Stomach (tissue), 9 donors: ENCODE results near the gene RERE. TPM values are rescaled to one million over a fixed set of nuclear protein-coding genes. Genes with fewer than 3 reads are reported as not detected.

ENCODE experiments used
- DNase-seq, 2 donors: peaks; one replicate each; pipeline versions ENCODE4 v3.0.0 to v3.0.0-alpha.2; 2013 to 2019
- H3K27ac ChIP-seq, 5 donors: fragments of 200-600 bp in 4 of 5; sonication (generic) in 4 of 5; one replicate each; pipeline ENCODE4 v1.5.1; 2013 to 2019; ENCODE audit warnings: mild to moderate bottlenecking in 1 of 5, moderate library complexity in 1 of 5
- H3K27me3 ChIP-seq, 3 donors: fragments of 200-600 bp; sonication (generic); one replicate each; pipeline ENCODE4 v1.5.1; 2017 to 2019; ENCODE audit warnings: mixed run types in 1 of 3
- H3K36me3 ChIP-seq, 4 donors: fragments of 200-600 bp; sonication (generic); 1 replicate in 3 of 4; 2 replicates in 1 of 4; pipeline ENCODE4 v1.5.1; 2016 to 2019
- H3K4me1 ChIP-seq, 4 donors: fragments of 200-600 bp; sonication (generic); one replicate each; pipeline ENCODE4 v1.5.1; 2016 to 2019
- H3K4me3 ChIP-seq, 4 donors: fragments of 200-600 bp; sonication (generic) in 3 of 4; one replicate each; pipeline ENCODE4 v1.5.1; 2016 to 2019; ENCODE audit warnings: mild to moderate bottlenecking in 1 of 4
- H3K9me3 ChIP-seq, 4 donors: fragments of 200-600 bp; sonication (generic); one replicate each; pipeline ENCODE4 v1.5.1; 2016 to 2019
- EP300 ChIP-seq: sonication (generic); formaldehyde crosslinking; IDR thresholded peaks from one replicate; pipeline ENCODE4 v1.6.1; 2017; ENCODE audit warnings: antibody characterized with exemption
- POLR2A ChIP-seq, 4 donors: fragments of 450-650 bp; IDR thresholded peaks; one replicate each; pipeline ENCODE4 v1.6.1; 2016; ENCODE audit warnings: antibody characterized with exemption in 4 of 4, control low read depth in 2 of 4, mild to moderate bottlenecking in 1 of 4, moderate library complexity in 1 of 4
- POLR2AphosphoS5 ChIP-seq, 3 donors: sonication (generic); formaldehyde crosslinking; IDR thresholded peaks; one replicate each; pipeline ENCODE4 v1.6.1; 2016; ENCODE audit warnings: antibody characterized with exemption in 3 of 3
- WGBS, 5 donors: extraction: QIAGEN DNeasy Blood & Tissue Kit in 3 of 5; methylation state at CpG; one replicate each; pipeline versions ENCODE4 v1.1.5 to v1.1.7; 2013 to 2018; 5-methylcytosine and 5-hydroxymethylcytosine counted together
- intact Hi-C: fragments of 100-400 bp; cut with DNase I; formaldehyde crosslinking; loops from one replicate; pipeline ENCODE4 v1.15.1; 2023; ENCODE audit warnings: low total_unique reads
- polyA plus RNA-seq, 3 donors: library from polyadenylated mRNA; stranded (reverse); fragments of 200-250 nt; gene quantifications; one replicate each; pipeline ENCODE4 v1.2.3, GENCODE V29; 2013
- total RNA-seq, 5 donors: library from RNA; depleted of rRNA; stranded (reverse); fragments of >200 nt; gene quantifications; one replicate each; pipeline versions ENCODE4 v1.1.0 to v1.2.3, GENCODE V29; 2014 to 2016
- TF ChIP-seq, protein P1 (sequence below), 7 experiments: fragments of 450-650 bp in 4 of 7; fragments of 200-600 bp in 3 of 7; sonication (generic) in 3 of 7; IDR thresholded peaks; one replicate each; pipeline ENCODE4 v1.5.1; 2016 to 2019; ENCODE audit warnings: antibody characterized with exemption in 7 of 7, control low read depth in 2 of 7, mild to moderate bottlenecking in 1 of 7
- donor health status: healthy with polysubstance abuse.
- donor health status: Bipolar disorder and iron deficiency.
- donor health status: healthy.

RERE gene
- total and polyA plus RNA-seq, 8 donors, result 15.6 to 198 (median 79.3) TPM

DNA sequence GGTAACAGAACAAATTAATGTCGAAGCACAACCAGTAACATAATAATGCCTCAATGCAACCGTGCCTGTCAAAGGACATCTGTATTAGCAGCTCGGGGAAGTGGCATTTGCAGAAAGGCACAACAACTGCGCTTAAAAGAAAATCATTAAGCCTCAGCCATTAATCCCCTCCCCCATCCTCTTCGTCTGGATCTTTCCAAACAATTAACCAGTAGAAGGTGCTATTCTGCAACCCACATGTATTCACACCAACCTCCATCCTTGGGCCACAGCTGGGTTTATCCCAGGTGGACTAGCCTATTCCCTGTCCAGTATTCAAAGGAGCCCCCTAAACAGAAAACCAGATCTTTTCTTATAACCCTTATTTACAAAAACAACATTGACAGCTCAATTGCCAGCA is 2.6 kb downstream of the RERE start:
- Histone ChIP-seq H3K36me3 (no peaks in the 10 kb centered on the region), H3K27ac (peak overlapping the region in 3 of 5 donors; percentile 92 to 98 (median 96)), H3K27me3 (no peaks in the 10 kb centered on the region), H3K4me1 (peaks cover 29 to 62% (median 52%) of the 10 kb centered on the region in 4 donors), H3K9me3 (no peaks in the 10 kb centered on the region), H3K4me3 (no peak overlapping the region)
- WGBS, 5 donors, result 29 to 47% (median 38%) methylated on average over 5 of the region's 5 CpGs
- DNase-seq, result peak in 1 of 2 donors; percentile 68
- intact Hi-C loops, result no loop called here
- TF ChIP-seq POLR2A (IDR thresholded peaks at IDR 0.05) (no peak), POLR2AphosphoS5 (IDR thresholded peaks at IDR 0.05) (no peak), EP300 (no peak)
- TF ChIP-seq, protein P1, sequence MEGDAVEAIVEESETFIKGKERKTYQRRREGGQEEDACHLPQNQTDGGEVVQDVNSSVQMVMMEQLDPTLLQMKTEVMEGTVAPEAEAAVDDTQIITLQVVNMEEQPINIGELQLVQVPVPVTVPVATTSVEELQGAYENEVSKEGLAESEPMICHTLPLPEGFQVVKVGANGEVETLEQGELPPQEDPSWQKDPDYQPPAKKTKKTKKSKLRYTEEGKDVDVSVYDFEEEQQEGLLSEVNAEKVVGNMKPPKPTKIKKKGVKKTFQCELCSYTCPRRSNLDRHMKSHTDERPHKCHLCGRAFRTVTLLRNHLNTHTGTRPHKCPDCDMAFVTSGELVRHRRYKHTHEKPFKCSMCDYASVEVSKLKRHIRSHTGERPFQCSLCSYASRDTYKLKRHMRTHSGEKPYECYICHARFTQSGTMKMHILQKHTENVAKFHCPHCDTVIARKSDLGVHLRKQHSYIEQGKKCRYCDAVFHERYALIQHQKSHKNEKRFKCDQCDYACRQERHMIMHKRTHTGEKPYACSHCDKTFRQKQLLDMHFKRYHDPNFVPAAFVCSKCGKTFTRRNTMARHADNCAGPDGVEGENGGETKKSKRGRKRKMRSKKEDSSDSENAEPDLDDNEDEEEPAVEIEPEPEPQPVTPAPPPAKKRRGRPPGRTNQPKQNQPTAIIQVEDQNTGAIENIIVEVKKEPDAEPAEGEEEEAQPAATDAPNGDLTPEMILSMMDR (IDR thresholded peaks at IDR 0.05), result peak in 1 of 7 experiments; percentile 19

DNA sequence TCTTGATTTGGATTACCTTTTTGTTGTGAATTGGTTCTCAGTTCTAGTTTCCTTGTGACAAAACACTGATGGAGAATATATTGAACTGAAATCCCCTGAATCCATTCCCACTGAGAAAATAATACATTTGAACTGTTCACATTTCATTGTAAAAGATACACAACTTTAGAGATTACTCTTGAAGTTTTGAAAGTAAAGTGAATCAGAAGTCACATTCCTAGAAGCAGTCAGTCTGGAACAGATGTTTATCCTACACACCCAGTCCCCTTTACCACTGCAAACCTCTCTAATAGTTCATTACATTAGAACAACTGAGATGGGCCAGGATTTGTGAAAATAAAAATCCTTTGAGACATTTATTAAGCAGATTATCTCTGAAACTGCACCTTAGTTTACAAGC is 3.4 kb downstream of the RERE start:
- no peak for TF ChIP-seq POLR2A (IDR thresholded peaks at IDR 0.05)
- TF ChIP-seq EP300, result no peak
- TF ChIP-seq, protein P1 (IDR thresholded peaks at IDR 0.05), result no peak
- TF ChIP-seq POLR2AphosphoS5 (IDR thresholded peaks at IDR 0.05), result no peak
- Histone ChIP-seq H3K36me3 (no peaks in the 10 kb centered on the region), H3K27me3 (no peaks in the 10 kb centered on the region), H3K27ac (peak overlapping the region in 4 of 5 donors; percentile 7 to 98 (median 30)), H3K9me3 (no peaks in the 10 kb centered on the region), H3K4me1 (peaks cover 29 to 62% (median 52%) of the 10 kb centered on the region in 4 donors), H3K4me3 (no peak overlapping the region)
- DNase-seq, result no peak
- intact Hi-C loops, result no loop called here

GRCh38 chr1:8813016-8813763 is 4.2 kb downstream of the RERE start:
- intact Hi-C loops, result no loop called here
- H3K27me3 ChIP-seq, result no peaks in the 10 kb centered on the region
- TF ChIP-seq, protein P1 (IDR thresholded peaks at IDR 0.05), result no peak
- TF ChIP-seq POLR2AphosphoS5 (IDR thresholded peaks at IDR 0.05) (no peak), EP300 (no peak), POLR2A (IDR thresholded peaks at IDR 0.05) (no peak)
- peak overlapping the region in 3 of 5 donors; percentile 30 to 98 (median 31) for H3K27ac ChIP-seq
- DNase-seq, result peak in 1 of 2 donors; percentile 29
- H3K4me1 ChIP-seq, result peaks cover 29 to 61% (median 46%) of the 10 kb centered on the region in 4 donors
- H3K36me3 ChIP-seq, result no peaks in the 10 kb centered on the region
- WGBS, 5 donors, result 38 to 50% (median 41%) methylated on average over 6 of the region's 6 CpGs
- H3K4me3 ChIP-seq, result no peak overlapping the region
- no peaks in the 10 kb centered on the region for H3K9me3 ChIP-seq

DNA sequence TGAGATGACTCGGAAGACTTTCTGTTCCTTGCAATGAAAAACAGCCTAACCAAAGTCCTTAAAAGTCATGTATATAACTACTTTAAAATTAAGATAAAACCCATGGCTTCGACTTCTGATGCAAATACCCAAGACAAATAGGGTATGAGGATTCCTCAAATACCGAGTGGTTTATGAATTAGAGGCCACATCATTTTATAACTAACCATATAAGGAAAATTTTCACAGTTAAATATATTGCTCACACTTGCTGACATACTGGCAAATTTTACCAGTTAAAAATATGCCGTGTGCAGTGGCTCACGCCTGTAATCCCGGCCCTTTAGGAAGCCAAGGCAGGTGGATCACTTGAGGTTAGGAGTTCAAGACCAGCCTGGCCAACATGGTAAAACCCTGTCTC is 5.4 kb downstream of the RERE start:
- Histone ChIP-seq H3K36me3 (no peaks in the 10 kb centered on the region), H3K27ac (peak overlapping the region in 3 of 5 donors; percentile 8 to 36 (median 9))
- 60 to 91% (median 83%) methylated on average over 6 of the region's 6 CpGs for WGBS, 5 donors

More for the DNA sequence above, 5.4 kb downstream of the RERE start:
- H3K4me3 ChIP-seq, result no peak overlapping the region
- intact Hi-C loops, result no loop called here
- TF ChIP-seq EP300 (no peak), POLR2AphosphoS5 (IDR thresholded peaks at IDR 0.05) (no peak), POLR2A (IDR thresholded peaks at IDR 0.05) (no peak)
- TF ChIP-seq, protein P1 (IDR thresholded peaks at IDR 0.05), result no peak
- DNase-seq, result no peak
- H3K9me3 ChIP-seq, result no peaks in the 10 kb centered on the region
- peaks cover 29 to 60% (median 45%) of the 10 kb centered on the region in 4 donors for H3K4me1 ChIP-seq
- no peaks in the 10 kb centered on the region for H3K27me3 ChIP-seq
